Activated naive CD8-positive, alpha-beta T cell treated with anti-CD3 and anti-CD28 coated beads for 36 hours (primary cell): Measurements from ENCODE around the gene PARK7. TPM values are rescaled to one million over a fixed set of nuclear protein-coding genes. Genes with fewer than 3 reads are reported as not detected.

Source experiments
- DNase-seq: peaks from one replicate; pipeline ENCODE4 v3.0.0; 2021
- H3K27ac Mint-ChIP-seq: one replicate; pipeline ENCODE4 v1.8.0; 2022; ENCODE audit warnings: mild to moderate bottlenecking, moderate library complexity, mixed read lengths
- H3K27me3 Mint-ChIP-seq: one replicate; pipeline ENCODE4 v1.8.0; 2022; ENCODE audit warnings: mild to moderate bottlenecking, mixed read lengths
- H3K36me3 Mint-ChIP-seq: one replicate; pipeline ENCODE4 v1.8.0; 2021; ENCODE audit warnings: mild to moderate bottlenecking, mixed read lengths
- H3K4me1 Mint-ChIP-seq: one replicate; pipeline ENCODE4 v1.8.0; 2021; ENCODE audit warnings: mixed read lengths
- H3K4me3 Mint-ChIP-seq: one replicate; pipeline ENCODE4 v1.8.0; 2022; ENCODE audit warnings: mild to moderate bottlenecking, moderate library complexity, mixed read lengths
- H3K9me3 Mint-ChIP-seq: one replicate; pipeline ENCODE4 v1.8.0; 2022; ENCODE audit warnings: mixed read lengths
- total RNA-seq, 2 experiments: library from RNA; stranded (reverse); gene quantifications; one replicate each; pipeline ENCODE4 v1.2.3, GENCODE V29; 2021

The PARK7 gene
- total RNA-seq, 2 experiments from 2014 or later, result 565 to 569 TPM

- no peaks in the 10 kb centered on the region for H3K9me3 Mint-ChIP-seq
- H3K4me3 Mint-ChIP-seq, result no peak overlapping the region
- peaks cover 12% of the 10 kb centered on the region for H3K4me1 Mint-ChIP-seq
- peaks cover 30% of the 10 kb centered on the region for H3K36me3 Mint-ChIP-seq
- peak overlapping the region; percentile 26 for H3K27ac Mint-ChIP-seq
- DNase-seq, result no peak
- no peaks in the 10 kb centered on the region for H3K27me3 Mint-ChIP-seq
These were observed 24.5 kb downstream of the PARK7 start for GRCh38 chr1:7985851-7986612.

- no peaks in the 10 kb centered on the region for H3K27me3 Mint-ChIP-seq
- H3K36me3 Mint-ChIP-seq, result peaks cover 25% of the 10 kb centered on the region
- no peak overlapping the region for H3K4me3 Mint-ChIP-seq
- H3K9me3 Mint-ChIP-seq, result no peaks in the 10 kb centered on the region
- no peak for DNase-seq
- H3K4me1 Mint-ChIP-seq, result peaks cover 8% of the 10 kb centered on the region
- no peak overlapping the region for H3K27ac Mint-ChIP-seq
These were observed 26.0 kb downstream of the PARK7 start for GRCh38 chr1:7987528-7987927.

- Mint-ChIP-seq H3K27me3 (no peaks in the 10 kb centered on the region), H3K4me3 (no peak overlapping the region), H3K4me1 (peaks cover 8% of the 10 kb centered on the region), H3K36me3 (peaks cover 21% of the 10 kb centered on the region), H3K9me3 (no peaks in the 10 kb centered on the region), H3K27ac (no peak overlapping the region)
- DNase-seq, result no peak
These were observed 27.1 kb downstream of the PARK7 start for GRCh38 chr1:7988576-7988975.

GRCh38 chr1:7989762-7990428 is 28.4 kb downstream of the PARK7 start:
- Mint-ChIP-seq H3K4me1 (peaks cover 11% of the 10 kb centered on the region), H3K27ac (peak overlapping the region; percentile 2), H3K36me3 (peaks cover 16% of the 10 kb centered on the region), H3K9me3 (no peaks in the 10 kb centered on the region), H3K27me3 (no peaks in the 10 kb centered on the region), H3K4me3 (no peak overlapping the region)
- DNase-seq, result no peak

- DNase-seq, result no peak
- H3K27me3 Mint-ChIP-seq, result no peaks in the 10 kb centered on the region
- H3K9me3 Mint-ChIP-seq, result no peaks in the 10 kb centered on the region
- H3K4me3 Mint-ChIP-seq, result no peak overlapping the region
- no peak overlapping the region for H3K27ac Mint-ChIP-seq
- H3K36me3 Mint-ChIP-seq, result peaks cover 14% of the 10 kb centered on the region
- peaks cover 6% of the 10 kb centered on the region for H3K4me1 Mint-ChIP-seq
These were observed 30.3 kb downstream of the PARK7 start for GRCh38 chr1:7991504-7992440.

GRCh38 chr1:7992885-7993284 is 31.4 kb downstream of the PARK7 start:
- peaks cover 4% of the 10 kb centered on the region for H3K4me1 Mint-ChIP-seq
- no peak overlapping the region for H3K4me3 Mint-ChIP-seq
- H3K27me3 Mint-ChIP-seq, result no peaks in the 10 kb centered on the region
- H3K27ac Mint-ChIP-seq, result no peak overlapping the region
- no peaks in the 10 kb centered on the region for H3K9me3 Mint-ChIP-seq
- DNase-seq, result no peak
- H3K36me3 Mint-ChIP-seq, result peaks cover 21% of the 10 kb centered on the region

GRCh38 chr1:7993593-7994479 is 32.3 kb downstream of the PARK7 start:
- DNase-seq, result no peak
- Mint-ChIP-seq H3K4me1 (peaks cover 3% of the 10 kb centered on the region), H3K27ac (no peak overlapping the region), H3K4me3 (no peak overlapping the region), H3K27me3 (no peaks in the 10 kb centered on the region), H3K9me3 (no peaks in the 10 kb centered on the region), H3K36me3 (peaks cover 23% of the 10 kb centered on the region)

- peaks cover 3% of the 10 kb centered on the region for H3K4me1 Mint-ChIP-seq
- no peaks in the 10 kb centered on the region for H3K27me3 Mint-ChIP-seq
- H3K27ac Mint-ChIP-seq, result no peak overlapping the region
- H3K36me3 Mint-ChIP-seq, result peaks cover 23% of the 10 kb centered on the region
- no peaks in the 10 kb centered on the region for H3K9me3 Mint-ChIP-seq
- DNase-seq, result no peak
- no peak overlapping the region for H3K4me3 Mint-ChIP-seq
These were observed 33.3 kb downstream of the PARK7 start for GRCh38 chr1:7994827-7995226.

- peaks cover 18% of the 10 kb centered on the region for H3K36me3 Mint-ChIP-seq
- no peak for DNase-seq
- H3K27ac Mint-ChIP-seq, result no peak overlapping the region
- H3K4me1 Mint-ChIP-seq, result peaks cover 3% of the 10 kb centered on the region
- H3K4me3 Mint-ChIP-seq, result no peak overlapping the region
- no peaks in the 10 kb centered on the region for H3K27me3 Mint-ChIP-seq
- H3K9me3 Mint-ChIP-seq, result no peaks in the 10 kb centered on the region
These were observed 33.9 kb downstream of the PARK7 start for GRCh38 chr1:7995437-7995836.

GRCh38 chr1:8002329-8002910 is 40.9 kb downstream of the PARK7 start:
- no peaks in the 10 kb centered on the region for H3K9me3 Mint-ChIP-seq
- no peaks in the 10 kb centered on the region for H3K27me3 Mint-ChIP-seq
- no peak overlapping the region for H3K27ac Mint-ChIP-seq
- peaks cover 16% of the 10 kb centered on the region for H3K36me3 Mint-ChIP-seq
- no peak overlapping the region for H3K4me3 Mint-ChIP-seq
- no peaks in the 10 kb centered on the region for H3K4me1 Mint-ChIP-seq
- DNase-seq, result no peak

GRCh38 chr1:8002921-8003320 is 41.4 kb downstream of the PARK7 start:
- Mint-ChIP-seq H3K4me3 (no peak overlapping the region), H3K9me3 (no peaks in the 10 kb centered on the region), H3K36me3 (peaks cover 14% of the 10 kb centered on the region), H3K4me1 (no peaks in the 10 kb centered on the region), H3K27ac (no peak overlapping the region), H3K27me3 (no peaks in the 10 kb centered on the region)
- no peak for DNase-seq

GRCh38 chr1:8003438-8004112 is 42.1 kb downstream of the PARK7 start:
- Mint-ChIP-seq H3K27ac (no peak overlapping the region), H3K4me1 (no peaks in the 10 kb centered on the region), H3K27me3 (no peaks in the 10 kb centered on the region), H3K4me3 (no peak overlapping the region), H3K36me3 (peaks cover 12% of the 10 kb centered on the region), H3K9me3 (no peaks in the 10 kb centered on the region)
- no peak for DNase-seq

- no peak for DNase-seq
- Mint-ChIP-seq H3K27me3 (no peaks in the 10 kb centered on the region), H3K36me3 (peaks cover 12% of the 10 kb centered on the region), H3K9me3 (no peaks in the 10 kb centered on the region), H3K27ac (no peak overlapping the region), H3K4me1 (no peaks in the 10 kb centered on the region), H3K4me3 (no peak overlapping the region)
These were observed 42.7 kb downstream of the PARK7 start for GRCh38 chr1:8004113-8004802.
